Epidermal melanocyte (primary cell): ENCODE data around the gene IGSF8.

Experiments
- DNase-seq: peaks from one replicate; pipeline ENCODE4 v3.0.0; 2011; ENCODE audit warnings: low spot score; ENCODE audit not compliant: insufficient read length

The IGSF8 gene

GRCh38 chr1:160043543-160043942 is 54.9 kb downstream of the IGSF8 start:
- no peak for DNase-seq
